OCI-LY3 (cell line): ENCODE results near the gene PRODH.
"Not testable (repeated sequence)": the region's sequence is repeated elsewhere in the genome, so short reads cannot be mapped to it uniquely, and the experiment has no call there.

ENCODE experiments used
- CTCF ChIP-seq: fragments of 200-600, 300-600 bp; sonication (generic); IDR thresholded peaks from 2 replicates; pipeline ENCODE4 v1.5.1; 2014; ENCODE audit warnings: antibody characterized with exemption, low read length, low read depth
- EZH2phosphoT487 ChIP-seq: fragments of 200-600 bp; shearing (Covaris generic); IDR thresholded peaks from 2 replicates; pipeline ENCODE4 v1.6.1; 2018; ENCODE audit warnings: antibody characterized with exemption, mixed run types, low read depth

DNA sequence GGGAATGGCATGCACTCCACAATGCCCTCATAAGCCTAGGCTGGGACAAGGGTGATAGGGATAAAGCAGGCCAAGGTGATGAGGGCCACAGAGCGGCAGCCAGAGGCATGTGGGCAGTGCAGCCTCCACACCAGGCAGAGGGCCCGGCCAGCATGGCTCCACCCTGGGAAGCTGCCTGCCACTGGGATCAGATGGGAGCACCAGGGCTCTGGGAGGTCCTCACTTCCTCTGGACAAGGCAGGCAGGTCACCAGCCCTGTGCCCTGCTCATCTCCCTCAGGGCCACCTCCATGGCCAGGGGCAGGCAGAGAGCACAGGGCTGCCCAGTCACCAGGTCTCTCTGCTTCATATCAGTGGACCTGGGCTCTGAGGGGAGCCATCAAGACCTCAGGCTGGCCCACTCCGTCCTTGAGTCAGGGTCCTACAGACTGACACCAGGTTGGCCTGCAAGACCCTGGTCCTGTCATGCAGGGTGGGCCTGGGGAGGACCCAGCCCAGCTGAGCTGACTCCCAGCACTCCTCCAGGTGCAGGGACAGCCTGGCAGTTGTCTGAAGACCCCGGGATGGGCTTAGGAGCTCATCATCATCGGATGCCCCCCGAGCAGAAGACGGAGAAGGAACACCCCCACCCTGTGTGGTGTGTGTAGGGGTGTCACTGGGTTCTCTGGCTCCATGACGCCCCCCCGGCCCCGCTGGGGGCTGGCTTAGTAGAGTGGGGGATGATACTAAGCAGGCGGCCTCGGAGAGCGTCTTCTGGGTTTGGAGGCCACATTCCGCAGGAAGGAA is 33.3 kb upstream of the PRODH start:
- not testable (repeated sequence) for TF ChIP-seq CTCF, EZH2phosphoT487
